ENCODE results near the gene PLA2G4D.

The PLA2G4D gene

GRCh38 chr15:42087460-42087859 is 6.9 kb downstream of the PLA2G4D start:
- H3K27ac ChIP-seq (replicated peaks; ENCODE audit: low read length) = no peak overlapping the region
- no CpG with 5 or more reads among the region's 13 CpGs for WGBS, 2 donors (ENCODE audit: extremely low coverage in 2 of 2, insufficient read length in 2 of 2, insufficient replicate concordance in 1 of 2)
- no peak overlapping the region for H3K18ac ChIP-seq (ENCODE audit: low read length)
- H2BK15ac ChIP-seq (ENCODE audit: low read length) = no peak overlapping the region
- no peak overlapping the region for H3K9ac ChIP-seq (ENCODE audit: low read depth, low read length, poor library complexity)
- peaks cover 12 to 15% of the 10 kb centered on the region in 2 donors for H3K4me1 ChIP-seq (ENCODE audit: control insufficient read depth in 2 of 2, insufficient read depth in 1 of 2, low read depth in 1 of 2, low read length in 2 of 2)
- H4K91ac ChIP-seq (ENCODE audit: low read depth, low read length, poor library complexity) = no peak overlapping the region
- no peak overlapping the region for H2AK5ac ChIP-seq (ENCODE audit: low read depth, low read length)
- DNase-seq (ENCODE audit: low spot score) = no peak
- H3K27me3 ChIP-seq (ENCODE audit: control insufficient read depth in 3 of 3, insufficient read depth in 3 of 3, low read depth in 1 of 3, low read length in 3 of 3) = peaks cover 0 to 21% (median 2%) of the 10 kb centered on the region in 3 experiments
- H3K36me3 ChIP-seq (replicated peaks in 1 of 2; ENCODE audit: control insufficient read depth in 2 of 2, insufficient read depth in 2 of 2, low read length in 2 of 2) = no peaks in the 10 kb centered on the region
- H3K9me3 ChIP-seq (replicated peaks in 1 of 2; ENCODE audit: control insufficient read depth in 2 of 2, insufficient read depth in 1 of 2, low read depth in 1 of 2, low read length in 2 of 2) = no peaks in the 10 kb centered on the region
- no peak overlapping the region for H3K4me2 ChIP-seq (ENCODE audit: insufficient read depth, low read length, poor library complexity, severe bottlenecking)
- no peak overlapping the region for H2BK5ac ChIP-seq (ENCODE audit: low read length)
- no peak overlapping the region for H2BK120ac ChIP-seq (ENCODE audit: low read depth, low read length)
- peak overlapping the region; percentile 28 for H2BK12ac ChIP-seq (ENCODE audit: low read length)
- no peak overlapping the region for H4K8ac ChIP-seq (ENCODE audit: low read depth, low read length)
- H3K4me3 ChIP-seq (ENCODE audit: low read length in 2 of 2) = no peak overlapping the region
- no peaks in the 10 kb centered on the region for H3K79me1 ChIP-seq (ENCODE audit: low read depth, low read length)
- H3K23ac ChIP-seq (ENCODE audit: low read depth, low read length, poor library complexity) = no peak overlapping the region
- H3K4ac ChIP-seq (ENCODE audit: low read length) = no peak overlapping the region
- H3K14ac ChIP-seq (ENCODE audit: low read length) = no peak overlapping the region
- no peak overlapping the region for H2AFZ ChIP-seq (ENCODE audit: low read length)

DNA sequence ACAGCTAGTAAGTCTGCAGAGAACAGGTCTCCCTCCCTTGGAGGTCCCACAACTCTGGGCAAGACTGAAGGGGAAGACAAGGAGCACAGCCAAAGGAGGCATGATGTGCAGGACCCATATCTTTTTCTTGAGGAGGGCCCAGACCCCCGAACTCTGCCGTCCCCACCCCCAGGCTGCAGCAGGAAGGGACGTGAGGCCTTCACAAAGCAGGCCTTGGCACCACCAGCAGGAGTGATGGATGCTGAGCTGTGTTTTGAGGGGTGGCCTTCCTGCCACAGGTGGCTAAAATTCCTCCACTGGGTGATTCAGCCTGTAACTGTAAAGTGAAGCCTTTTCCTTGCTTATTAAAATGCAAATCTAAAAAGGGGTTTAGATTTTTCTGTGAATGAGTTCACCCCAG is 8.6 kb downstream of the PLA2G4D start:
- H2AFZ ChIP-seq (ENCODE audit: low read length) = no peak overlapping the region
- H3K9me3 ChIP-seq (replicated peaks in 1 of 2; ENCODE audit: control insufficient read depth in 2 of 2, insufficient read depth in 1 of 2, low read depth in 1 of 2, low read length in 2 of 2) = no peaks in the 10 kb centered on the region
- no peak overlapping the region for H4K91ac ChIP-seq (ENCODE audit: low read depth, low read length, poor library complexity)
- H2BK12ac ChIP-seq (ENCODE audit: low read length) = no peak overlapping the region
- peaks cover 2 to 11% of the 10 kb centered on the region in 2 donors for H3K4me1 ChIP-seq (ENCODE audit: control insufficient read depth in 2 of 2, insufficient read depth in 1 of 2, low read depth in 1 of 2, low read length in 2 of 2)
- H3K4me2 ChIP-seq (ENCODE audit: insufficient read depth, low read length, poor library complexity, severe bottlenecking) = no peak overlapping the region
- H3K18ac ChIP-seq (ENCODE audit: low read length) = no peak overlapping the region
- no peak overlapping the region for H3K23ac ChIP-seq (ENCODE audit: low read depth, low read length, poor library complexity)
- no peak overlapping the region for H3K27ac ChIP-seq (replicated peaks; ENCODE audit: low read length)
- no peak overlapping the region for H2BK15ac ChIP-seq (ENCODE audit: low read length)
- H3K9ac ChIP-seq (ENCODE audit: low read depth, low read length, poor library complexity) = no peak overlapping the region
- no peak overlapping the region for H2BK120ac ChIP-seq (ENCODE audit: low read depth, low read length)
- no peak overlapping the region for H4K8ac ChIP-seq (ENCODE audit: low read depth, low read length)
- DNase-seq (ENCODE audit: low spot score) = no peak
- peaks cover 0 to 33% (median 2%) of the 10 kb centered on the region in 3 experiments for H3K27me3 ChIP-seq (ENCODE audit: control insufficient read depth in 3 of 3, insufficient read depth in 3 of 3, low read depth in 1 of 3, low read length in 3 of 3)
- H2BK5ac ChIP-seq (ENCODE audit: low read length) = no peak overlapping the region
- no peak overlapping the region for H3K4me3 ChIP-seq (ENCODE audit: low read length in 2 of 2)
- H3K79me1 ChIP-seq (ENCODE audit: low read depth, low read length) = no peaks in the 10 kb centered on the region
- no peak overlapping the region for H3K4ac ChIP-seq (ENCODE audit: low read length)
- no peaks in the 10 kb centered on the region for H3K36me3 ChIP-seq (replicated peaks in 1 of 2; ENCODE audit: control insufficient read depth in 2 of 2, insufficient read depth in 2 of 2, low read length in 2 of 2)
- WGBS, 2 donors (ENCODE audit: extremely low coverage in 2 of 2, insufficient read length in 2 of 2, insufficient replicate concordance in 1 of 2) = no CpG with 5 or more reads among the region's 3 CpGs
- no peak overlapping the region for H2AK5ac ChIP-seq (ENCODE audit: low read depth, low read length)
- H3K14ac ChIP-seq (ENCODE audit: low read length) = no peak overlapping the region

DNA sequence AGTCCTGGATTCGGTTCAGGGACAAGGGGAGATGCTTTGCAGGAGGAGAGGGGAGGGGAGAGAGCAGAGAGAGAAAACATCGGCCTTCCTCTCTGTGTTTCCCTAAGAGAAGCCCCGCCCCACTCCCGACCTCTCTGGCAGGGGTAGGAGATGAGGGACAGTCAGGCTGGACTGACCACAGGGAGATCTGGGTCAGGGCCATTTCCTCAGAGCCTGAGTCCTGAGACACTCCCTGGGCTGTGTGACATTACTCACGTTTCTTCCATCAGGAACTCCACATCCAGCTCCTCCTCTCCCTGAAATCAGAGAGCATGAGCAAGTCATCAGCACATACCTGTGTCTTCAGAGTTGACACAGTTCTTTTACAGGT is 9.1 kb downstream of the PLA2G4D start:
- Histone ChIP-seq H3K4ac (ENCODE audit: low read length) (no peak overlapping the region), H2BK12ac (ENCODE audit: low read length) (no peak overlapping the region), H3K36me3 (replicated peaks in 1 of 2; ENCODE audit: control insufficient read depth in 2 of 2, insufficient read depth in 2 of 2, low read length in 2 of 2) (no peaks in the 10 kb centered on the region), H3K4me1 (ENCODE audit: control insufficient read depth in 2 of 2, insufficient read depth in 1 of 2, low read depth in 1 of 2, low read length in 2 of 2) (peaks cover 6 to 13% of the 10 kb centered on the region in 2 donors), H3K23ac (ENCODE audit: low read depth, low read length, poor library complexity) (no peak overlapping the region), H2BK120ac (ENCODE audit: low read depth, low read length) (no peak overlapping the region), H3K18ac (ENCODE audit: low read length) (no peak overlapping the region), H3K4me3 (ENCODE audit: low read length in 2 of 2) (no peak overlapping the region), H3K9me3 (replicated peaks in 1 of 2; ENCODE audit: control insufficient read depth in 2 of 2, insufficient read depth in 1 of 2, low read depth in 1 of 2, low read length in 2 of 2) (no peaks in the 10 kb centered on the region), H4K8ac (ENCODE audit: low read depth, low read length) (no peak overlapping the region), H3K27me3 (ENCODE audit: control insufficient read depth in 3 of 3, insufficient read depth in 3 of 3, low read depth in 1 of 3, low read length in 3 of 3) (peaks cover 0 to 38% (median 2%) of the 10 kb centered on the region in 3 experiments), H2BK15ac (ENCODE audit: low read length) (no peak overlapping the region), H4K91ac (ENCODE audit: low read depth, low read length, poor library complexity) (no peak overlapping the region), H3K27ac (replicated peaks; ENCODE audit: low read length) (no peak overlapping the region), H3K9ac (ENCODE audit: low read depth, low read length, poor library complexity) (no peak overlapping the region), H3K79me1 (ENCODE audit: low read depth, low read length) (no peaks in the 10 kb centered on the region), H3K14ac (ENCODE audit: low read length) (no peak overlapping the region), H2BK5ac (ENCODE audit: low read length) (no peak overlapping the region), H2AFZ (ENCODE audit: low read length) (peak overlapping the region; percentile 70), H3K4me2 (ENCODE audit: insufficient read depth, low read length, poor library complexity, severe bottlenecking) (no peak overlapping the region), H2AK5ac (ENCODE audit: low read depth, low read length) (no peak overlapping the region)
- no CpG with 5 or more reads among the region's 5 CpGs for WGBS, 2 donors (ENCODE audit: extremely low coverage in 2 of 2, insufficient read length in 2 of 2, insufficient replicate concordance in 1 of 2)
- DNase-seq (ENCODE audit: low spot score) = no peak

DNA sequence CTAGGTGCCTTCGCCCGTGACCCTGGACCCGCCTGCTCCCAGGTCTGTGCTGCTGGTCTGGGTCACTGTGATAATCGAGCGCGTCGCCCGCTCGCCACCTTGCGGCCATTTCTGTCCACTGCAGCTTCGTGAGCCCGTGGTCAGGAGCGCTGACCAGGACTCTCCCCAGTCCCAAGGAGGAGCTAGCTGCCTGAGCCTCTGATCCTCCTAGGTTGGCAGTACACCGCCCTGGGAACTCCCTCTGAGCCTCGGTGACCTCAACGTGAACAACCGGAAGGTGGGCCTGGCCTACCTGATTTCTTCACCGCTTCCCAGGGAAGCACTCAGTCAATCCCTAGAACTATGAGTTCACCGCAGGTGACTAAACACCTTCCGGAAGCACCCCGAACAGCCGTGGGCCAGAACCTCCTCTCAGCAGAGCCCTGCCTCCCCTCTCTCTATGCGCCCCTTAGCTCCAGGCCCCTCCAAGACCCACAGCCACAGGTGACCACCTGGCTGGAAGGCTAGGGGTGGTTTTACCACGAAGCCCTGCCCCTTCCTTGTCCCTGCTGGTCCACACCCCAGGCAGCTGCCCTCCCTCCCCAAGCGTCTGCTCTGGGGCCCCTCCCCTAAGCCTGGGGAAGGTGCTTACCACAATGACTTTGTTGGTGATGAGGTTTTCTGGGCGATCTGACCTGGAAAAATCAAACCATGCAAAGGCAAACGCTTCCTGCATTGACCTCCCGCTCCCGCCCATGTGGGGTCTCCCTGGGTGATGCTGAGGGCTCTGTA is 9.7 kb downstream of the PLA2G4D start:
- no peak overlapping the region for H4K8ac ChIP-seq (ENCODE audit: low read depth, low read length)
- peaks cover 0 to 43% (median 2%) of the 10 kb centered on the region in 3 experiments for H3K27me3 ChIP-seq (ENCODE audit: control insufficient read depth in 3 of 3, insufficient read depth in 3 of 3, low read depth in 1 of 3, low read length in 3 of 3)
- H3K9ac ChIP-seq (ENCODE audit: low read depth, low read length, poor library complexity) = no peak overlapping the region
- peak overlapping the region; percentile 70 for H2AFZ ChIP-seq (ENCODE audit: low read length)
- H3K9me3 ChIP-seq (replicated peaks in 1 of 2; ENCODE audit: control insufficient read depth in 2 of 2, insufficient read depth in 1 of 2, low read depth in 1 of 2, low read length in 2 of 2) = no peaks in the 10 kb centered on the region
- peaks cover 8 to 17% of the 10 kb centered on the region in 2 donors for H3K4me1 ChIP-seq (ENCODE audit: control insufficient read depth in 2 of 2, insufficient read depth in 1 of 2, low read depth in 1 of 2, low read length in 2 of 2)
- peak overlapping the region; percentile 51 for H2BK12ac ChIP-seq (ENCODE audit: low read length)
- H3K18ac ChIP-seq (ENCODE audit: low read length) = peak overlapping the region; percentile 55
- no peak overlapping the region for H3K4me3 ChIP-seq (ENCODE audit: low read length in 2 of 2)
- H3K27ac ChIP-seq (replicated peaks; ENCODE audit: low read length) = no peak overlapping the region
- no peak overlapping the region for H4K91ac ChIP-seq (ENCODE audit: low read depth, low read length, poor library complexity)
- H3K4ac ChIP-seq (ENCODE audit: low read length) = no peak overlapping the region
- peak overlapping the region; percentile 64 for H2BK15ac ChIP-seq (ENCODE audit: low read length)
- no peak overlapping the region for H2BK120ac ChIP-seq (ENCODE audit: low read depth, low read length)
- H2BK5ac ChIP-seq (ENCODE audit: low read length) = no peak overlapping the region
- no peaks in the 10 kb centered on the region for H3K36me3 ChIP-seq (replicated peaks in 1 of 2; ENCODE audit: control insufficient read depth in 2 of 2, insufficient read depth in 2 of 2, low read length in 2 of 2)
- peak; percentile 65 for DNase-seq (ENCODE audit: low spot score)
- H3K14ac ChIP-seq (ENCODE audit: low read length) = no peak overlapping the region
- H3K23ac ChIP-seq (ENCODE audit: low read depth, low read length, poor library complexity) = peak overlapping the region; percentile 40
- no peak overlapping the region for H2AK5ac ChIP-seq (ENCODE audit: low read depth, low read length)
- peak overlapping the region; percentile 22 for H3K4me2 ChIP-seq (ENCODE audit: insufficient read depth, low read length, poor library complexity, severe bottlenecking)
- WGBS, 2 donors (ENCODE audit: extremely low coverage in 2 of 2, insufficient read length in 2 of 2, insufficient replicate concordance in 1 of 2) = no CpG with 5 or more reads among the region's 29 CpGs
- no peaks in the 10 kb centered on the region for H3K79me1 ChIP-seq (ENCODE audit: low read depth, low read length)

Measured in neuronal stem cell (in vitro differentiated cells).